NCI-H2227 (cell line): ENCODE data around the gene FGFBP1.
"Not testable (repeated sequence)": the region's sequence is repeated elsewhere in the genome, so short reads cannot be mapped to it uniquely, and the experiment has no call there.

ENCODE experiments used
- DNase-seq: peaks from one replicate; lab custom pipeline; 2025; ENCODE audit not compliant: unreplicated experiment; lab: John Stamatoyannopoulos, UW

The FGFBP1 gene

GRCh38 chr4:15947684-15948083, 9.1 kb upstream of the FGFBP1 start:
- no peak for DNase-seq

- DNase-seq, result no peak
Measured at GRCh38 chr4:15945516-15945915, 7.0 kb upstream of the FGFBP1 start.

DNA sequence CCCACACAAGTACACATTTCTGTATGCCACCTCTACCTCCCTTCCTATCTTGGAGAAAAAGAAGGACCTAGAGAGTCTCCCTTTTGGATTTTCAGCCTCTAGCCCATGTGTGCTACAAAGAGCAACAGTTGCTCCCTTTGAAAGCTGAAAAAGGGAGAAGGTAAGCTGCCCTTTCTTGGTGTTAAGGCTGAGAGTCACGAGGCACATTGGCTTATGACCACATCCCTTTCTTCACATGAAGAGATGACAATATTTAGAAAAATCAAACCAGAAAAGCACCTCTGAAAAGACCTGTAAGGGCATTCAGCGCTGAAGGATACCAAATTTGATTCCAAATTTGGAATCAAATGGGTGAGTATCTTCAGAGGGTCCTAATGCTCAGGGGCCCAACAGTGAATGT, 6.4 kb upstream of the FGFBP1 start:
- DNase-seq, result no peak

DNA sequence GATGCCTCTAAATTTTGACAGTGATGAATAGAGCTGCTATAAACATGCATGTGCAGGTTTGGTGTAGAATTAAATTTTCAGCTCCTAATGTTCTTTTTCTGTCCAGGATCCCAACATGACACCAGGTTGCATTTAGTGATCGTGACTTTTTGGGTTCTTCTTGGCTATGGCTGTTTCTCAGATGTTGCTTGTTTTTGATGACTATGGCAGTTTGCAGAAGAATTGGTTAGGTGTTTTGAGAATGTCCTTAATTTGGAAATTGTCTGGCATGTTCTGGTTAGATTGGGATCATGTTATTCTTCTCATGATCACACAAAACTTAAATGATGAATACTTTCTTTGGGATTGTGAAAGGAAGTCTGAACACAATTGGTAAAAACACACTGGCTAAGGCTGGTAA, 3.7 kb upstream of the FGFBP1 start:
- DNase-seq, result no peak

GRCh38 chr4:15938182-15938581, 358 bp downstream of the FGFBP1 start:
- DNase-seq, result no peak

DNA sequence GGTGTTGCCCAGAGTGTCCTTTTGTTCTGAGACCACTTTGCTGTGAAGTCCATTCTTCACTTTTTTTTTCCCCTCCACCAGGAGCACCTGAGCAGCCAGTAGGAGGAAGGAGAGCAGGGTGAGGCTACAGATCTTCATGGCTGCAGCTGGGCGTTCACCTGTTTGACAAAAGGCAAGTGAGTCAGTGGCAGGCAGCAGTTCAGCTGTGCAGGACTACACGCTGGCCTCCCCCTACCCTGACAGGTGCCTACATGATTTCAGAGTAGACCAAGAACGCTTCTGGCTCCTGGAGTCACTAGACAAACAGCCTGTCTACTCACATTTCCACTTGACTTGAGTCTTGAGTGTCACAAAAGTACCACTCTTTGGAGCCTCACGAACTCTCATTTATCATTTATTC, 2.0 kb downstream of the FGFBP1 start:
- no peak for DNase-seq

- no peak for DNase-seq
Measured at GRCh38 chr4:15935504-15936402, 2.8 kb downstream of the FGFBP1 start.

- no peak for DNase-seq
Measured at GRCh38 chr4:15934259-15934658, 4.3 kb downstream of the FGFBP1 start.

- DNase-seq, result no peak
Measured at GRCh38 chr4:15931451-15932210, 6.9 kb downstream of the FGFBP1 start.

DNA sequence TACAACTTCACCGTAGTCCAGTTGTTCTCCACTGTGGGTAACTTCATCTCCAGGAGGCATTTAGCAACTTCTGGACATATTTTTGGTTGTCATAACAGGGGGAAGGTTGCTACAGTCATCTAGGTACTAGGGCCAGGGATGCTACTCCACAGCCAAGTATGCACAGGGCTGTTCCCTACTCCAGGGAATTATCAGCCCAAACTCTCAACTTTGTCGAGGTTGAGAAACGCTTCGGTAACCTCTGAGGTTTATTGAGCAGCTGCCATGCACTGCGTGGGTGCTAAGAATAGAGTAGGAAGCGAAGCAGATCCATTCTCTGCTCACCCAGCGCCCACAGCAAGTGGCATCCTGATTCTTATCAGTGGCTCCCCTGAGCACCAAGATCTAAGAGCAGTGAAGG, 8.2 kb downstream of the FGFBP1 start:
- DNase-seq, result no peak

DNA sequence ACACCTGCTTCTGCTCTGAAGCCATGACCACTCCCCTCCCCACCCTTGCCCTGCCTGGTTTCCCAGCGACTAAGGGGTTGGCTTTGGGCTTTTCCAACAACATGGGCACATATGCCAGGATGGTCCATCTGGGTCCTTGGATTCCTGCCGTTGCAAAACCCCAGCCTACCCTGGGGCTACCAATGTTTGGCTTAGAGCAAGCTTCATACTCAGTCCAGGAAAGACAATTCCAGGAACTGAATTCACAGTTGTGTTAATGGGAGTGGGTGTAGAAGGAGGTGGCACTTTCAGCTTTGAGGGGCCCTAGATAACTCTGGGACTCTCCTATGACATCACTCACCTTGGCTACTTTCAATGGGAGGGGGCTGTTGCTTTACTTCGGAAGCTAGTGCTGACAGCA, 9.0 kb downstream of the FGFBP1 start:
- DNase-seq, result no peak

GRCh38 chr4:15928883-15929282, 9.7 kb downstream of the FGFBP1 start:
- no peak for DNase-seq

DNA sequence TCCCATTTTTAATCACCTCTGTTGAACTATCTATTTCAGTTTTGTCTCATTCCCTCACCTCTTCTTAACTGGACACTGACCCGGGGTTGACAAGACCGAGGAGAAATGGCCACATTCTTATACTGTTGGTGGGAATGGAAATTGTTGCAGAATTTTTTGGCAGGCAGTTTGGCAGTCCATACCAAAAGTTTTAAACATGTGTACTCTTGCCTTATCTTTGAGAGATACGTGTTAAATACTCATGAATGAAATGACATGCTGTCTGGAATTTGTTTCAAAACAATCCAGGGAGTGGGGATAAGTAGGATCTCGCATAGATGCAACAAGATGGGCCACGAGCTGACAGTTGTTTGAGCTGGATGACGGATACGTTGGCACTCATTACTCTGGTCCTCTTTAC, 12.1 kb downstream of the FGFBP1 start:
- DNase-seq, result no peak

DNA sequence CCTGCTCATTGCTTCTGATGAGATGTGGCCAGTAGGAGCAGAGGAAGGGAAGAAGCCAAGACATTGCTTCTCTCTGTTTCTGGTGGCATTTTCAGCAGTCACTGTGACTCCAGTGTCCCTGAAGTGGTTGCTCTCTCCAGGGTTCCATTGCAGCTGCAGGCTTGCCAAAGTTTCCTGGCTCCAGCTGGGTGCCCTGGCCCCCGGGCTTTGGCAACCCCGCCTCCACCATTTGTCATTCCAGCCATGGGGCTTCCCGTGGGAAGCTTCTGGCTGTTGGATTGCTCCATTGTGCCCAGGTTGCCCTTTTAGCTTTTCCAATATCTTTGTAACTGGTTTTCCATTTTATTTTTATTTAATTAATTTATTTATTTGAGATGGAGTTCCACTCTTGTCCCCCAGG, 12.7 kb downstream of the FGFBP1 start:
- no peak for DNase-seq

DNA sequence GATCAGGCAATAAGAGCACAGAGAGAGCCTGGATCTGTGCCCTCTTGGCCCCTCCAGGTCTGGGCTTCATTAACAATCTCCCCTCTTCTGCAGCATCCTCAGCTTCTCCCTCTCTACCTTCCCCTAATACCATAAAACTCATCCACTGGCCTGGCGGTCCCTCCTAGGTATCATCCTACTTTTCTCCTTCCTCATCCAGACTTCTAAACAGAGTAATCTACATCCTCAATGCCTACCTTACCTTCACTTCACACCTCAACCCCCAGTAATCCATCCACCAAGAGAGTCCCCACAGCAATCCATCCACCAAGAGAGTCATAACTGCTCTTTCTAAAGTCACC, 17.0 kb downstream of the FGFBP1 start:
- no peak for DNase-seq

- DNase-seq, result no peak
Measured at GRCh38 chr4:15920723-15921591, 17.6 kb downstream of the FGFBP1 start.

DNA sequence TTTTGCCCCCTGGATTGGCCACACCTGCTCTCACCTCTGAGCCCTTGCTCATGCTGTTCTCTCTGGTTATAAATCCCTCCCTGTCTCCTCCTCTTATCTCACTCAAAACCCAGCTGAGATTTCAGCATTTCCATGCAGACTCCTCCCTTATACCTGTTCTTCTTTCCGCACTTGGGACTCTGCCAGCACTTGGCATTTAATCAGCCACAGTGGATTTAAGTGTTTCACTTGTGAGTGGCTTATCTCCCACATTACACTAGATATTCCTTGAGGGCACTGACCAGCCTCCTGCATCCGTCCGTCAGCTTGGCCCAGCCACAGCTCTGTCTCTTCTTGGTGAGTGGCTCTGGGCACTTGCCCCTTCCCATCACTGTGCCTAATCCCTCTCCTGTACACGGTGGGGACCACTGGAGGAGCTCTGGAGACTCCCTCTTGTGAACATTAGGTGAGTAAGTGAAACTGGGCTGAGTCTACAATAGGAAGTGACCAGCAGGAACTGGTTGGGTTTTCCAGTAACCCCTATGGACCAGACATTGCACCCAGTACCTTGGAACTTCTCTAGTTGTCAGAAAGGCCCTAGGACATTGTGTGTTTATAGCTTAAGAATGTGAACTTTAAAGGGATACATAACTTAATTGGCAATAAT, 19.9 kb downstream of the FGFBP1 start:
- DNase-seq, result no peak

DNA sequence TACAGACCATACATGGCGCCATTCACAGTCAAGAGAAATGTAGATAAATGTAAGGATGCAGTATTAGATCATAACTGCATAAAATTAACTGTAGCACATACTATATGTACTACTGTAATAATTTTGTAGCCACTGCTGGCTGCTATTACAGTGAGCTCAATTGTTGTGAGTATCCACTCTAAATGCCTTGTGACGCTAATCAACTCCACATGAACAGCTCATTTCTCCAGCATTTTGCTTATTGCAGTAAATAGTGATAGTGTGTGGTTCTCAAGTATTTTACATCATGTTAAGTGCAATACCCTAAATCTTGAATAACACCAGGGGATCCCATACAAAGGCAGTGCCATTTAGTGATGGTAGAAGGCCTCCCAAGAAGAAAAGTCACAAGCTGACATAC, 21.2 kb downstream of the FGFBP1 start:
- DNase-seq, result no peak

- DNase-seq, result not testable (repeated sequence)
Measured at GRCh38 chr4:15916358-15916757, 22.2 kb downstream of the FGFBP1 start.

DNA sequence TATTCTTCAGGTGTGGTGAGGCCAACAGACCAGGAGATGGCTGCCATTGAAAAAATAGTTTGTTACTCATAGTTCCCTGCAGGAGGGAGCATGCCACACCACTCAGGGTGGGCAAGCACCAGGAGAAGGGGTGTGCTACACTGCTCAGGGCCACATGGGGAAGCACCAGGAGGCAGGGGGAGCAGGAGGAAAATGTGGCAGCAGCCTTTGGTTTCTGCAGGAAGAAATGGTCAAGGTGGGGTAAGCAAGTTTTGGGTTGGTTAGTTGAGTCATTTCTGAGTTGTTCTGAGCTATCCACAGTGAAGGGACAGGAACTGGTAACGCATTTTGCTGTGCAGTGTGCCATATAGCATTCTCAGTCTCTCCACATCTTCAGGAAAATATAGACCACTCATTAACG, 23.8 kb downstream of the FGFBP1 start:
- DNase-seq, result no peak

DNA sequence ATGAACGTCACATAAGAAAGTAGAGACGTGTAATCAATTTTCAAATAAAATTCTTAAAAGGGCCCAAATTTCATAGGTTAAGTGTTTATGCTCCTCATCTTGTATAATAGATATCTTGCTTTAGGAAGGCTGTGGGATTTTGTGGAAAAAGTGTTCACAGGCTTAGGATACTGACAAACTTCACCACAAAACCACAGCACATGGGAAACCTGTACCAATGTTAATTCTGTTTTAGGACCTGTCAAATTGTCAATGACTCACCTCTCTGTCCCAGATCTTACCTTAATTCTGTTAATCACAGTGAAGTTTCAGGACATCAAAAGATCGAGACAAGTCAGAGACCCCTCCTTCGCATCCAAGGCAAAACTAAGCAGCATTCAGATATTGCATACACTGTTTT, 24.2 kb downstream of the FGFBP1 start:
- DNase-seq, result no peak
